Activated CD8-positive, alpha-beta T cell treated with anti-CD3 and anti-CD28 coated beads for 36 hours (primary cell): ENCODE results near the gene CAMTA1. TPM values are rescaled to one million over a fixed set of nuclear protein-coding genes. Genes with fewer than 3 reads are reported as not detected.

Source experiments
- ATAC-seq: fragments of 200-7000 bp; cut with Tn5 transposase; one replicate; pipeline ENCODE4 v1.10.0; 2021; ENCODE audit warnings: mild to moderate bottlenecking, moderate library complexity
- CTCF ChIA-PET: fragments of 350-600 bp; sonication (Branson Sonifier 250); formaldehyde crosslinking; loops from one replicate; lab custom pipeline; 2021; ENCODE audit warnings: antibody characterized with exemption; lab: Charles Lee
- POLR2A ChIA-PET: fragments of 350-600 bp; sonication (Branson Sonifier 250); formaldehyde crosslinking; loops from one replicate; lab custom pipeline; 2021; ENCODE audit warnings: antibody characterized with exemption; lab: Charles Lee
- DNase-seq: peaks from one replicate; pipeline ENCODE4 v3.0.0-alpha.2; 2020
- H3K27ac Mint-ChIP-seq: one replicate; pipeline ENCODE4 v1.8.0; 2021; ENCODE audit warnings: mild to moderate bottlenecking, mixed read lengths
- H3K27me3 Mint-ChIP-seq: one replicate; pipeline ENCODE4 v1.8.0; 2021; ENCODE audit warnings: mixed read lengths
- H3K36me3 Mint-ChIP-seq: one replicate; pipeline ENCODE4 v1.8.0; 2021; ENCODE audit warnings: low read depth, mixed read lengths
- H3K4me1 Mint-ChIP-seq: one replicate; pipeline ENCODE4 v1.8.0; 2021; ENCODE audit warnings: low read depth, mixed read lengths
- H3K4me3 Mint-ChIP-seq: one replicate; pipeline ENCODE4 v1.8.0; 2021; ENCODE audit warnings: mild to moderate bottlenecking, moderate library complexity, mixed read lengths
- H3K9me3 Mint-ChIP-seq: one replicate; pipeline ENCODE4 v1.8.0; 2021; ENCODE audit warnings: mixed read lengths
- CTCF ChIP-seq: fragments of 200-600 bp; IDR thresholded peaks from one replicate; pipeline ENCODE4 v1.8.0; 2022; ENCODE audit warnings: antibody characterized with exemption, mild to moderate bottlenecking
- intact Hi-C: fragments of 100-400 bp; cut with micrococcal nuclease; formaldehyde crosslinking; loops from one replicate; pipeline ENCODE4 v1.10.0; 2022
- total RNA-seq, 2 experiments: library from RNA; stranded (reverse); gene quantifications; one replicate each; pipeline ENCODE4 v1.2.3, GENCODE V29; 2021

CAMTA1 gene
- total RNA-seq, 2 experiments from 2014 or later = 67.7 to 70.9 TPM

GRCh38 chr1:7623842-7624241, 838.6 kb downstream of the CAMTA1 start:
- H3K4me3 Mint-ChIP-seq = no peak overlapping the region
- no peak for TF ChIP-seq CTCF
- POLR2A ChIA-PET = no interaction called here
- no peak overlapping the region for H3K27ac Mint-ChIP-seq
- CTCF ChIA-PET = interaction anchor here (2.2 kb wide), 1 partner anchor 44 kb away, joined by 5 read pairs; no protein-coding TSS in a partner anchor
- ATAC-seq = no peak
- intact Hi-C loops = no loop called here
- peaks cover 22% of the 10 kb centered on the region for H3K27me3 Mint-ChIP-seq
- H3K9me3 Mint-ChIP-seq = no peaks in the 10 kb centered on the region
- H3K4me1 Mint-ChIP-seq = no peaks in the 10 kb centered on the region
- DNase-seq = no peak
- H3K36me3 Mint-ChIP-seq = no peaks in the 10 kb centered on the region

- DNase-seq (no peak), ATAC-seq (no peak)
- intact Hi-C loops = no loop called here
- no peak overlapping the region for H3K4me3 Mint-ChIP-seq
- ChIA-PET POLR2A (no interaction called here), CTCF (no interaction called here)
- no peaks in the 10 kb centered on the region for H3K9me3 Mint-ChIP-seq
- H3K36me3 Mint-ChIP-seq = no peaks in the 10 kb centered on the region
- no peak for TF ChIP-seq CTCF
- H3K27me3 Mint-ChIP-seq = peaks cover 24% of the 10 kb centered on the region
- no peak overlapping the region for H3K27ac Mint-ChIP-seq
- no peaks in the 10 kb centered on the region for H3K4me1 Mint-ChIP-seq
Measured at GRCh38 chr1:7624791-7625355, 839.6 kb downstream of the CAMTA1 start.

- ChIA-PET POLR2A (no interaction called here), CTCF (no interaction called here)
- TF ChIP-seq CTCF = no peak
Measured at GRCh38 chr1:7625401-7625800, 840.1 kb downstream of the CAMTA1 start.

DNA sequence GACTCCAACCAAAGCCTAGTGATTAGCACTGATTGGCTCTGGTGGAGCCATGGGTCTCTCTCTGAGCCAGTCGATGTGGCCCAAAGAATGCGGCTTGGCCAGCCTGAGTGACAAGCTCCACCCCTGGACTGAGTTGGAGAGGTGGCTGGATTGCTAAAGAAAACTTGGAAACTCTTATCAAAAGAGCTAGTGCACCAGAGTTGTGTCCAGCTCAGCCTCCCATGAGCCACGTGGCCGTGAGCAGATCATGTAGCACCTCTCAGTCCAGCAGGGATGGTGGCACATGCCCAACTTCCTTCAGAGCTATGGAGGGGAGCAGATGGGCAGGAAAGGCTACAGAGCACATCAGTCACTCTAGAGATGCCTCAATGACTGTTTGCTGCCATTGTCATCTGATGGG, 843.0 kb downstream of the CAMTA1 start:
- intact Hi-C loops = no loop called here
- H3K36me3 Mint-ChIP-seq = no peaks in the 10 kb centered on the region
- POLR2A ChIA-PET = interaction anchor here (0.9 kb wide), 1 partner anchor 64 kb away, joined by 3 read pairs; no protein-coding TSS in a partner anchor
- ATAC-seq (no peak), DNase-seq (no peak)
- no peak overlapping the region for H3K27ac Mint-ChIP-seq
- no peak for TF ChIP-seq CTCF
- H3K27me3 Mint-ChIP-seq = peaks cover 18% of the 10 kb centered on the region
- no peaks in the 10 kb centered on the region for H3K4me1 Mint-ChIP-seq
- H3K9me3 Mint-ChIP-seq = no peaks in the 10 kb centered on the region
- H3K4me3 Mint-ChIP-seq = no peak overlapping the region
- CTCF ChIA-PET = no interaction called here

More at GRCh38 chr1:7625401-7625800, 840.1 kb downstream of the CAMTA1 start:
- no peak for DNase-seq
- Mint-ChIP-seq H3K27me3 (peaks cover 24% of the 10 kb centered on the region), H3K4me1 (no peaks in the 10 kb centered on the region), H3K9me3 (no peaks in the 10 kb centered on the region), H3K36me3 (no peaks in the 10 kb centered on the region), H3K4me3 (no peak overlapping the region), H3K27ac (no peak overlapping the region)
- no peak for ATAC-seq
- intact Hi-C loops = no loop called here

DNA sequence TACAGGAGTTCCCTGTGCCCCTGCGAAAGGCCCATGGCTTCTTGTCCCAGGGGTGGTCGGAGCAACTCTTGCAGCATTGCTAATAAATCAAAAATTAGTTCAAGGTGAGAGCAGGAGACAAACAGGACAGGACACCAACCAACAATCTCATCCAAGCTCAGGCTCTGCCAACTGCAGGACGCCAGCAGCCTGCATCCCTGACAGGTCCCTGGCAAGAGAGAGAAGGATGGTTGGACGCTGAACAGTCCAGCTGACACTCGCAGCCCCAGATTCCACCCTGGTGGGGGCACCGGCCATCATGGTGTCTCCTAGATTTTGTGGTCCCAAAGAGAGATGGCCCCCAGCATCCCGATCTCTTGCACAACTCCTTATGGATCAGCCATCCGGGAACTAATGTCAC, 843.8 kb downstream of the CAMTA1 start:
- Mint-ChIP-seq H3K4me1 (no peaks in the 10 kb centered on the region), H3K9me3 (no peaks in the 10 kb centered on the region), H3K27ac (no peak overlapping the region), H3K36me3 (no peaks in the 10 kb centered on the region), H3K4me3 (no peak overlapping the region), H3K27me3 (peaks cover 21% of the 10 kb centered on the region)
- CTCF ChIA-PET = no interaction called here
- DNase-seq = no peak
- intact Hi-C loops = no loop called here
- ATAC-seq = no peak
- no peak for TF ChIP-seq CTCF
- POLR2A ChIA-PET = interaction anchor here (0.9 kb wide), 1 partner anchor 65 kb away, joined by 3 read pairs; no protein-coding TSS in a partner anchor
